ENCODE measurements around the gene DHRS1. TPM values are rescaled to one million over a fixed set of nuclear protein-coding genes. Genes with fewer than 3 reads are reported as not detected.

DHRS1 gene
- total RNA-seq, 2 experiments from 2014 or later: 11.9 to 13.6 TPM

GRCh38 chr14:24286996-24287395 lies 12.6 kb downstream of the DHRS1 start:
- peaks cover 16% of the 10 kb centered on the region for H3K36me3 Mint-ChIP-seq (ENCODE audit: low read depth)
- CTCF ChIA-PET: interaction anchor here (1.0 to 28.2 kb wide), 4 partner anchors 10 to 41 kb away, joined by 3 to 873 read pairs (median 6); partner anchors contain the start of genes GMPR2, NEDD8, RABGGTA and TINF2
- ATAC-seq: no peak

GRCh38 chr14:24285351-24285750 lies 14.2 kb downstream of the DHRS1 start:
- Mint-ChIP-seq H3K4me3 (no peak overlapping the region), H3K9me3 (no peaks in the 10 kb centered on the region), H3K4me1 (ENCODE audit: low read depth) (peaks cover 21% of the 10 kb centered on the region), H3K27ac (no peak overlapping the region), H3K27me3 (no peaks in the 10 kb centered on the region), H3K36me3 (ENCODE audit: low read depth) (peaks cover 5% of the 10 kb centered on the region)
- CTCF ChIA-PET: interaction anchor here (2.2 kb wide), 1 partner anchor 12 kb away, joined by 10 read pairs; no protein-coding TSS in a partner anchor
- DNase-seq (no peak), ATAC-seq (no peak)
- intact Hi-C loops (cut with micrococcal nuclease): no loop called here
- TF ChIP-seq CTCF (IDR thresholded peaks at IDR 0.05): no peak
- POLR2A ChIA-PET: interaction anchor here (1.2 to 2.0 kb wide), 2 partner anchors 11 to 15 kb away, joined by 5 to 8 read pairs; partner anchors contain the start of gene RABGGTA

More at GRCh38 chr14:24286996-24287395, 12.6 kb downstream of the DHRS1 start:
- Mint-ChIP-seq H3K4me3 (no peak overlapping the region), H3K9me3 (no peaks in the 10 kb centered on the region), H3K4me1 (ENCODE audit: low read depth) (peaks cover 21% of the 10 kb centered on the region), H3K27ac (no peak overlapping the region), H3K27me3 (no peaks in the 10 kb centered on the region)
- intact Hi-C loops (cut with micrococcal nuclease): no loop called here
- no peak for DNase-seq
- POLR2A ChIA-PET: interaction anchor here (1.1 kb wide), 1 partner anchor 13 kb away, joined by 4 read pairs; the partner anchor contains the start of genes DHRS1 and NOP9
- no peak for TF ChIP-seq CTCF (IDR thresholded peaks at IDR 0.05)

GRCh38 chr14:24284501-24285035 lies 15.0 kb downstream of the DHRS1 start:
- TF ChIP-seq CTCF (IDR thresholded peaks at IDR 0.05): no peak
- H3K9me3 Mint-ChIP-seq: no peaks in the 10 kb centered on the region
- peaks cover 21% of the 10 kb centered on the region for H3K4me1 Mint-ChIP-seq (ENCODE audit: low read depth)
- H3K27ac Mint-ChIP-seq: no peak overlapping the region
- DNase-seq: no peak
- ChIA-PET POLR2A (interaction anchor here (1.2 to 2.0 kb wide), 2 partner anchors 12 to 14 kb away, joined by 5 to 8 read pairs; partner anchors contain the start of gene RABGGTA), CTCF (interaction anchor here (1.5 to 8.1 kb wide), 4 partner anchors 11 to 42 kb away, joined by 7 to 85 read pairs (median 30); partner anchors contain the start of genes CIDEB, DHRS1, LTB4R and LTB4R2)
- intact Hi-C loops (cut with micrococcal nuclease): no loop called here
- ATAC-seq: no peak
- no peaks in the 10 kb centered on the region for H3K27me3 Mint-ChIP-seq
- H3K4me3 Mint-ChIP-seq: no peak overlapping the region
- peaks cover 1% of the 10 kb centered on the region for H3K36me3 Mint-ChIP-seq (ENCODE audit: low read depth)

- intact Hi-C loops (cut with micrococcal nuclease): no loop called here
- DNase-seq (no peak), ATAC-seq (no peak)
- H3K27ac Mint-ChIP-seq: no peak overlapping the region
- POLR2A ChIA-PET: interaction anchor here (0.9 to 2.0 kb wide), 2 partner anchors 13 to 41 kb away, joined by 3 to 8 read pairs; partner anchors contain the start of gene RABGGTA
- H3K27me3 Mint-ChIP-seq: no peaks in the 10 kb centered on the region
- peaks cover 1% of the 10 kb centered on the region for H3K36me3 Mint-ChIP-seq (ENCODE audit: low read depth)
- no peak for TF ChIP-seq CTCF (IDR thresholded peaks at IDR 0.05)
- no peak overlapping the region for H3K4me3 Mint-ChIP-seq
- H3K4me1 Mint-ChIP-seq (ENCODE audit: low read depth): peaks cover 24% of the 10 kb centered on the region
- H3K9me3 Mint-ChIP-seq: no peaks in the 10 kb centered on the region
- CTCF ChIA-PET: interaction anchor here (1.0 to 8.1 kb wide), 5 partner anchors 10 to 49 kb away, joined by 3 to 85 read pairs (median 7); partner anchors contain the start of genes CIDEB, DHRS1, LTB4R and LTB4R2
Measured at GRCh38 chr14:24283796-24284460, 15.7 kb downstream of the DHRS1 start.

Measured in activated CD8-positive, alpha-beta T cell treated with anti-CD3 and anti-CD28 coated beads for 36 hours (primary cell).